ENCODE measurements around the gene ANKRD6.

DNA sequence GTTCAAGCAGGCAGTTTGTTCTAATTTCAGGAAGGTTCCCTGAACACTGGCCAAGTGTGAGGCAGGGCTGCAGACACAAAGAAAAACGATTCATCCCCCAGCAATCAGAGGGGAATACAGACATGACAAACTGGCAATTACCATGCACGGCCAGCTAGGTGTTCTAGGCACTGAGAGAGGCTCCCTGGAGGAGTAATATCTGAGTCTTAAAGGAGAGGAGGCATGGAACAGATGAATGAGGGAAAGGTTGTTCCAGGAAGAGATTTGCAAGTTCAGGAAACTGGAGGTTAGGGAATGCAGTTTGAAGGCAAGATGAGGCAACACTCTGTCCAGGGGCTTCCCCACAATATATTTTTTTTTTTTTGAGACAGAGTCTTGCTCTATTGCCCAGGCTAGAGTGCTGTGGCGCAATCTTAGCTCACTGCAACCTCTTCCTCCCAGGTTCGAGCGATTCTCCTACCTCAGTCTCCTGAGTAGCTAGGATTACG is 32.0 kb upstream of the ANKRD6 start:
- TF ChIP-seq, protein P1, sequence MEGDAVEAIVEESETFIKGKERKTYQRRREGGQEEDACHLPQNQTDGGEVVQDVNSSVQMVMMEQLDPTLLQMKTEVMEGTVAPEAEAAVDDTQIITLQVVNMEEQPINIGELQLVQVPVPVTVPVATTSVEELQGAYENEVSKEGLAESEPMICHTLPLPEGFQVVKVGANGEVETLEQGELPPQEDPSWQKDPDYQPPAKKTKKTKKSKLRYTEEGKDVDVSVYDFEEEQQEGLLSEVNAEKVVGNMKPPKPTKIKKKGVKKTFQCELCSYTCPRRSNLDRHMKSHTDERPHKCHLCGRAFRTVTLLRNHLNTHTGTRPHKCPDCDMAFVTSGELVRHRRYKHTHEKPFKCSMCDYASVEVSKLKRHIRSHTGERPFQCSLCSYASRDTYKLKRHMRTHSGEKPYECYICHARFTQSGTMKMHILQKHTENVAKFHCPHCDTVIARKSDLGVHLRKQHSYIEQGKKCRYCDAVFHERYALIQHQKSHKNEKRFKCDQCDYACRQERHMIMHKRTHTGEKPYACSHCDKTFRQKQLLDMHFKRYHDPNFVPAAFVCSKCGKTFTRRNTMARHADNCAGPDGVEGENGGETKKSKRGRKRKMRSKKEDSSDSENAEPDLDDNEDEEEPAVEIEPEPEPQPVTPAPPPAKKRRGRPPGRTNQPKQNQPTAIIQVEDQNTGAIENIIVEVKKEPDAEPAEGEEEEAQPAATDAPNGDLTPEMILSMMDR (IDR thresholded peaks at IDR 0.05), result no peak
- no peak for TF ChIP-seq POLR2A (IDR thresholded peaks at IDR 0.05)

All from heart left ventricle (tissue), 13 donors.